ENCODE measurements around the gene ITPRID2.

ITPRID2 gene

GRCh38 chr2:181923121-181923520 is 31.6 kb downstream of the ITPRID2 start:
- no peaks in the 10 kb centered on the region for H3K27me3 Mint-ChIP-seq (ENCODE audit: low read depth)
- no peak for TF ChIP-seq CTCF (IDR thresholded peaks at IDR 0.05; ENCODE audit: unreplicated experiment in 3 of 3)
- no peak overlapping the region for H3K27ac Mint-ChIP-seq
- no peak overlapping the region for H3K4me3 Mint-ChIP-seq
- H3K36me3 Mint-ChIP-seq (ENCODE audit: low read depth): peaks cover 76% of the 10 kb centered on the region
- H3K4me1 Mint-ChIP-seq: peaks cover 3% of the 10 kb centered on the region
- no peaks in the 10 kb centered on the region for H3K9me3 Mint-ChIP-seq

GRCh38 chr2:181924336-181924735 is 32.8 kb downstream of the ITPRID2 start:
- H3K27me3 Mint-ChIP-seq (ENCODE audit: low read depth): no peaks in the 10 kb centered on the region
- no peak for TF ChIP-seq CTCF (IDR thresholded peaks at IDR 0.05; ENCODE audit: unreplicated experiment in 3 of 3)
- no peaks in the 10 kb centered on the region for H3K9me3 Mint-ChIP-seq
- H3K4me1 Mint-ChIP-seq: peaks cover 3% of the 10 kb centered on the region
- H3K36me3 Mint-ChIP-seq (ENCODE audit: low read depth): peaks cover 66% of the 10 kb centered on the region
- no peak overlapping the region for H3K4me3 Mint-ChIP-seq
- H3K27ac Mint-ChIP-seq: no peak overlapping the region

GRCh38 chr2:181934694-181935093 is 43.2 kb downstream of the ITPRID2 start:
- Mint-ChIP-seq H3K4me1 (no peaks in the 10 kb centered on the region), H3K27me3 (ENCODE audit: low read depth) (no peaks in the 10 kb centered on the region), H3K36me3 (ENCODE audit: low read depth) (peaks cover 23% of the 10 kb centered on the region), H3K4me3 (no peak overlapping the region), H3K9me3 (no peaks in the 10 kb centered on the region), H3K27ac (no peak overlapping the region)
- TF ChIP-seq CTCF (IDR thresholded peaks at IDR 0.05; ENCODE audit: unreplicated experiment in 3 of 3): no peak

GRCh38 chr2:181937473-181937872 is 45.9 kb downstream of the ITPRID2 start:
- Mint-ChIP-seq H3K4me1 (no peaks in the 10 kb centered on the region), H3K9me3 (no peaks in the 10 kb centered on the region), H3K36me3 (ENCODE audit: low read depth) (no peaks in the 10 kb centered on the region), H3K27ac (no peak overlapping the region), H3K27me3 (ENCODE audit: low read depth) (no peaks in the 10 kb centered on the region), H3K4me3 (no peak overlapping the region)
- no peak for TF ChIP-seq CTCF (IDR thresholded peaks at IDR 0.05; ENCODE audit: unreplicated experiment in 3 of 3)

- Mint-ChIP-seq H3K27me3 (ENCODE audit: low read depth) (no peaks in the 10 kb centered on the region), H3K27ac (no peak overlapping the region), H3K4me3 (no peak overlapping the region), H3K36me3 (ENCODE audit: low read depth) (no peaks in the 10 kb centered on the region), H3K4me1 (no peaks in the 10 kb centered on the region), H3K9me3 (no peaks in the 10 kb centered on the region)
- TF ChIP-seq CTCF (IDR thresholded peaks at IDR 0.05; ENCODE audit: unreplicated experiment in 3 of 3): no peak
Observed at GRCh38 chr2:181943411-181944124, 52.0 kb downstream of the ITPRID2 start.

All from nephron (organoid).